Esophagus muscularis mucosa (tissue), 3 donors: Measurements from ENCODE around the gene STN1.

Experiments used
- POLR2A ChIP-seq: fragments of 450-650 bp; IDR thresholded peaks from one replicate; pipeline ENCODE4 v1.6.1; 2017; ENCODE audit warnings: antibody characterized with exemption, moderate library complexity, mild to moderate bottlenecking, low read depth
- POLR2AphosphoS5 ChIP-seq, 2 donors: sonication (generic); formaldehyde crosslinking; IDR thresholded peaks; one replicate each; pipeline ENCODE4 v1.6.1; 2017; ENCODE audit warnings: antibody characterized with exemption in 2 of 2
- TF ChIP-seq, protein P1 (sequence below), 3 experiments: fragments of 200-600 bp in 2 of 3; fragments of 450-650 bp in 1 of 3; sonication (generic) in 2 of 3; IDR thresholded peaks; one replicate each; pipeline ENCODE4 v1.5.1; 2017 to 2019; ENCODE audit warnings: antibody characterized with exemption in 3 of 3, mild to moderate bottlenecking in 2 of 3, moderate library complexity in 1 of 3

DNA sequence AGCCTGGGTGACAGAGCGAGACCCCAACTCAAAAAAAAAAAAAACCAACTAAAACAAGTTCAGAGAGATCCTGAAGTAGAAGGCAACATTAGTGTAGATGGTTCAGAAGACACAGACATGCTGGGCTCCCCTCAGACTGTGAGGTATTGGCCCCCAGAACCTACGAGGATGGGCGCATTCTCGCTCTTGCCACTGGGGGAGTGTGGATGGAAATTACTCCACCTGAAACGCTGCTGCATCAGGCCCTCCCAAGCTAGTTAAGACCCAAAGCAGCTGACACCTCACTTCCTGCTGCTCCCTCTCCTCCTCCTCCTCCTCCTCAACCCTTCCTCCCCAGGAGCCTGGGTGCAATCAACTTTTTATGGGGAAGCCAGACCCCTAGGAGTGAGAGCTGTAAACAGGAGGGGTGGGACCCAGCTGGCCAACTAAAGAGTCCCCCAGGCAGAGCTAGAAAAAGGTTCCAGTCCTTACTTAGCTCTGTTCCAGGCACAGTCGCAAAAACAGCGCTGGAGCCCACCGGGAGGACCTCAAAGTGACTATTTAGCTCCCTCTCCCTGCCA is 70.0 kb downstream of the STN1 start:
- TF ChIP-seq, protein P1, sequence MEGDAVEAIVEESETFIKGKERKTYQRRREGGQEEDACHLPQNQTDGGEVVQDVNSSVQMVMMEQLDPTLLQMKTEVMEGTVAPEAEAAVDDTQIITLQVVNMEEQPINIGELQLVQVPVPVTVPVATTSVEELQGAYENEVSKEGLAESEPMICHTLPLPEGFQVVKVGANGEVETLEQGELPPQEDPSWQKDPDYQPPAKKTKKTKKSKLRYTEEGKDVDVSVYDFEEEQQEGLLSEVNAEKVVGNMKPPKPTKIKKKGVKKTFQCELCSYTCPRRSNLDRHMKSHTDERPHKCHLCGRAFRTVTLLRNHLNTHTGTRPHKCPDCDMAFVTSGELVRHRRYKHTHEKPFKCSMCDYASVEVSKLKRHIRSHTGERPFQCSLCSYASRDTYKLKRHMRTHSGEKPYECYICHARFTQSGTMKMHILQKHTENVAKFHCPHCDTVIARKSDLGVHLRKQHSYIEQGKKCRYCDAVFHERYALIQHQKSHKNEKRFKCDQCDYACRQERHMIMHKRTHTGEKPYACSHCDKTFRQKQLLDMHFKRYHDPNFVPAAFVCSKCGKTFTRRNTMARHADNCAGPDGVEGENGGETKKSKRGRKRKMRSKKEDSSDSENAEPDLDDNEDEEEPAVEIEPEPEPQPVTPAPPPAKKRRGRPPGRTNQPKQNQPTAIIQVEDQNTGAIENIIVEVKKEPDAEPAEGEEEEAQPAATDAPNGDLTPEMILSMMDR (IDR thresholded peaks at IDR 0.05): peak in 1 of 3 experiments; percentile 13
- TF ChIP-seq POLR2AphosphoS5 (IDR thresholded peaks at IDR 0.05) (no peak), POLR2A (no peak)
